HL-60 (cell line): ENCODE data around the gene BICRAL.

Source experiments
- DNase-seq, 2 experiments: peaks; one replicate each; pipeline ENCODE4 v3.0.0-alpha.2; 2010 to 2020; ENCODE audit warnings: low read depth in 1 of 2, low spot score in 1 of 2
- H3K27ac ChIP-seq: fragments of 250-450 bp; sonication (Bioruptor Pico); replicated peaks from 2 replicates; pipeline ENCODE4 v1.5.1; 2020; ENCODE audit warnings: mild to moderate bottlenecking, moderate library complexity
- H3K27me3 ChIP-seq: fragments of 250-450 bp; sonication (Bioruptor Pico); 2 replicates; pipeline ENCODE4 v1.5.1; 2021; ENCODE audit warnings: mild to moderate bottlenecking, moderate library complexity; ENCODE audit not compliant: insufficient read depth, poor library complexity, severe bottlenecking
- H3K4me3 ChIP-seq: replicated peaks from 2 replicates; pipeline ENCODE4 v1.5.1; 2011; ENCODE audit warnings: mild to moderate bottlenecking, control low read depth, low read length; ENCODE audit not compliant: insufficient read depth
- CTCF ChIP-seq: IDR thresholded peaks from one replicate; pipeline ENCODE4 v1.5.1; 2011; ENCODE audit warnings: low read length, control low read depth, inconsistent platforms; ENCODE audit not compliant: insufficient read depth
- GABPA ChIP-seq: IDR thresholded peaks from 2 replicates; pipeline ENCODE4 v1.6.1; 2012; ENCODE audit warnings: low read depth
- POLR2AphosphoS5 ChIP-seq: IDR thresholded peaks from 2 replicates; pipeline ENCODE4 v1.6.1; 2012; ENCODE audit warnings: low read depth
- REST ChIP-seq: IDR thresholded peaks from 2 replicates; pipeline ENCODE4 v1.6.1; 2012; ENCODE audit warnings: low read depth; ENCODE audit not compliant: insufficient replicate concordance
- SPI1 ChIP-seq: IDR thresholded peaks from 2 replicates; pipeline ENCODE4 v1.6.1; 2012; ENCODE audit warnings: low read depth, mild to moderate bottlenecking, borderline replicate concordance

Gene BICRAL

GRCh38 chr6:42740725-42741124, 41.1 kb upstream of the BICRAL start:
- Histone ChIP-seq H3K27ac (no peak overlapping the region), H3K4me3 (no peak overlapping the region), H3K27me3 (no peaks in the 10 kb centered on the region)
- TF ChIP-seq SPI1 (no peak), GABPA (no peak), CTCF (no peak), POLR2AphosphoS5 (no peak), REST (no peak)
- DNase-seq = no peak

GRCh38 chr6:42742116-42742894, 39.5 kb upstream of the BICRAL start:
- H3K27ac ChIP-seq = no peak overlapping the region
- H3K27me3 ChIP-seq = no peaks in the 10 kb centered on the region
- TF ChIP-seq REST = no peak
- TF ChIP-seq GABPA = no peak
- no peak for TF ChIP-seq CTCF
- TF ChIP-seq SPI1 = no peak
- no peak for TF ChIP-seq POLR2AphosphoS5
- DNase-seq = peak in 1 of 2 experiments; percentile 32
- H3K4me3 ChIP-seq = no peak overlapping the region

- TF ChIP-seq REST (no peak), POLR2AphosphoS5 (no peak), GABPA (no peak), CTCF (no peak)
- H3K27ac ChIP-seq = no peak overlapping the region; the same call in 1 of the 2 replicates
- peak overlapping the region; percentile 88 for H3K4me3 ChIP-seq
- H3K27me3 ChIP-seq = no peaks in the 10 kb centered on the region
- no peak for DNase-seq
Measured at GRCh38 chr6:42744351-42744893, 37.4 kb upstream of the BICRAL start.
